HEK293 (cell line): ENCODE data around the gene CTDNEP1.
A peak's percentile ranks its signal among the peaks of the same experiment; 100 is the strongest.

Experiments used
- CTCF ChIA-PET: fragments of 350-600 bp; formaldehyde crosslinking; extraction: SDS; loops from one replicate; lab custom pipeline; 2021; ENCODE audit warnings: antibody characterized with exemption; lab: Yijun Ruan, JAX
- POLR2A ChIA-PET: fragments of 300-600 bp; formaldehyde crosslinking; extraction: SDS; loops from one replicate; lab custom pipeline; 2020; ENCODE audit warnings: antibody characterized with exemption, inconsistent platforms; lab: Yijun Ruan, JAX
- H3K27ac ChIP-seq: fragments of 200-500 bp; sonication (Bioruptor generic); 2 replicates; pipeline ENCODE4 v1.5.1; 2014; ENCODE audit warnings: low read depth, low read length, control low read depth, inconsistent platforms; ENCODE audit errors: extremely low read depth
- H3K36me3 ChIP-seq, 2 experiments: fragments of 200-500 bp in 1 of 2; sonication (Bioruptor generic) in 1 of 2; 1 replicate in 1 of 2; 2 replicates in 1 of 2; pipeline ENCODE4 v1.5.1; 2014 to 2017; ENCODE audit warnings: inconsistent platforms in 2 of 2, low read length in 2 of 2; ENCODE audit not compliant: control insufficient read depth in 2 of 2, insufficient read depth in 1 of 2
- H3K4me1 ChIP-seq: fragments of 200-500 bp; sonication (Bioruptor generic); 2 replicates; pipeline ENCODE4 v1.5.1; 2014; ENCODE audit warnings: mild to moderate bottlenecking, low read length, inconsistent platforms; ENCODE audit not compliant: control insufficient read depth, insufficient read depth
- H3K4me3 ChIP-seq: 2 replicates; pipeline ENCODE4 v1.5.1; 2011; ENCODE audit warnings: low read depth, mild to moderate bottlenecking, control low read depth, low read length, moderate library complexity
- H3K9me3 ChIP-seq: fragments of 200-500 bp; sonication (Bioruptor generic); 2 replicates; pipeline ENCODE4 v1.5.1; 2014; ENCODE audit warnings: low read depth, low read length, inconsistent platforms; ENCODE audit not compliant: control insufficient read depth, insufficient read depth
- BCL11B ChIP-seq: fragments of 450-650 bp; formaldehyde crosslinking; IDR thresholded peaks from 2 replicates; pipeline ENCODE4 v1.5.1; 2016; ENCODE audit warnings: low read depth, missing biosample characterization, missing genetic modification characterization
- KLF1 ChIP-seq: fragments of 450-650 bp; formaldehyde crosslinking; IDR thresholded peaks from 2 replicates; pipeline ENCODE4 v1.5.1; 2016; ENCODE audit warnings: missing biosample characterization, missing genetic modification characterization
- MYNN ChIP-seq: fragments of 450-650 bp; formaldehyde crosslinking; IDR thresholded peaks from 2 replicates; pipeline ENCODE4 v1.5.1; 2016; ENCODE audit warnings: missing biosample characterization, missing genetic modification characterization, borderline replicate concordance
- SCRT1 ChIP-seq: fragments of 450-650 bp; formaldehyde crosslinking; IDR thresholded peaks from 2 replicates; pipeline ENCODE4 v1.5.1; 2016; ENCODE audit warnings: missing biosample characterization, missing genetic modification characterization, borderline replicate concordance
- ZNF10 ChIP-seq: fragments of 450-650 bp; formaldehyde crosslinking; IDR thresholded peaks from 2 replicates; pipeline ENCODE4 v1.5.1; 2017; ENCODE audit warnings: missing biosample characterization, missing genetic modification characterization
- ZNF221 ChIP-seq: fragments of 450-650 bp; formaldehyde crosslinking; IDR thresholded peaks from 2 replicates; pipeline ENCODE4 v1.5.1; 2017; ENCODE audit warnings: missing biosample characterization, missing genetic modification characterization, borderline replicate concordance
- ZNF274 ChIP-seq, 2 experiments: fragments of 200-500 bp in 1 of 2; fragments of 450-650 bp in 1 of 2; sonication (Bioruptor generic) in 1 of 2; formaldehyde crosslinking in 1 of 2; IDR thresholded peaks; 2 replicates each; pipeline versions ENCODE4 v1.5.1 to v1.6.1; 2014 to 2016; ENCODE audit warnings: borderline replicate concordance in 1 of 2, inconsistent platforms in 1 of 2, low read length in 1 of 2, missing biosample characterization in 1 of 2, missing genetic modification characterization in 1 of 2
- ZNF311 ChIP-seq: fragments of 450-650 bp; formaldehyde crosslinking; IDR thresholded peaks from 2 replicates; pipeline ENCODE4 v1.5.1; 2017; ENCODE audit warnings: missing biosample characterization, missing genetic modification characterization, borderline replicate concordance
- ZNF341 ChIP-seq: fragments of 450-650 bp; formaldehyde crosslinking; IDR thresholded peaks from 2 replicates; pipeline ENCODE4; 2016; ENCODE audit warnings: low read depth, missing biosample characterization, missing genetic modification characterization
- ZNF366 ChIP-seq: fragments of 450-650 bp; formaldehyde crosslinking; conservative IDR thresholded peaks from 2 replicates; pipeline ENCODE4 v1.5.1; 2016; ENCODE audit warnings: missing biosample characterization, missing genetic modification characterization
- ZNF394 ChIP-seq: fragments of 450-650 bp; formaldehyde crosslinking; IDR thresholded peaks from 2 replicates; pipeline ENCODE4 v1.5.1; 2016; ENCODE audit warnings: missing biosample characterization, missing genetic modification characterization, mild to moderate bottlenecking, moderate library complexity, borderline replicate concordance
- ZNF610 ChIP-seq: fragments of 450-650 bp; formaldehyde crosslinking; IDR thresholded peaks from 2 replicates; pipeline ENCODE4 v1.5.1; 2016; ENCODE audit warnings: missing biosample characterization, missing genetic modification characterization, borderline replicate concordance
- ZNF624 ChIP-seq: fragments of 450-650 bp; formaldehyde crosslinking; IDR thresholded peaks from 2 replicates; pipeline ENCODE4 v1.5.1; 2017; ENCODE audit warnings: missing biosample characterization, missing genetic modification characterization
- ZNF626 ChIP-seq: fragments of 450-650 bp; sonication (Bioruptor Pico); formaldehyde crosslinking; IDR thresholded peaks from 2 replicates; pipeline ENCODE4 v1.5.1; 2018; ENCODE audit warnings: missing biosample characterization, missing genetic modification characterization, inconsistent platforms
- ZSCAN30 ChIP-seq: fragments of 450-650 bp; IDR thresholded peaks from 2 replicates; pipeline ENCODE4 v1.5.1; 2018; ENCODE audit warnings: missing biosample characterization, mild to moderate bottlenecking, missing genetic modification characterization, moderate library complexity
- TF ChIP-seq, protein P1 (sequence below): IDR thresholded peaks from 2 replicates; pipeline ENCODE4 v1.6.1; 2011; ENCODE audit warnings: mild to moderate bottlenecking, low read depth, low read length, borderline replicate concordance
- TF ChIP-seq, protein P2 (sequence below): fragments of 450-650 bp; formaldehyde crosslinking; IDR thresholded peaks from 2 replicates; pipeline ENCODE4 v1.5.1; 2017; ENCODE audit warnings: missing biosample characterization, missing genetic modification characterization
- TF ChIP-seq, protein P3 (sequence below): fragments of 450-650 bp; formaldehyde crosslinking; IDR thresholded peaks from 2 replicates; pipeline ENCODE4 v1.5.1; 2016; ENCODE audit warnings: missing biosample characterization, missing genetic modification characterization, borderline replicate concordance
- TF ChIP-seq, protein P4 (sequence below): fragments of 450-650 bp; formaldehyde crosslinking; IDR thresholded peaks from 2 replicates; pipeline ENCODE4 v1.5.1; 2017; ENCODE audit warnings: missing biosample characterization, mild to moderate bottlenecking, missing genetic modification characterization, moderate library complexity
- TF ChIP-seq, protein P5 (sequence below): fragments of 450-650 bp; formaldehyde crosslinking; IDR thresholded peaks from 2 replicates; pipeline ENCODE4 v1.5.1; 2016; ENCODE audit warnings: missing biosample characterization, missing genetic modification characterization

CTDNEP1 gene

DNA sequence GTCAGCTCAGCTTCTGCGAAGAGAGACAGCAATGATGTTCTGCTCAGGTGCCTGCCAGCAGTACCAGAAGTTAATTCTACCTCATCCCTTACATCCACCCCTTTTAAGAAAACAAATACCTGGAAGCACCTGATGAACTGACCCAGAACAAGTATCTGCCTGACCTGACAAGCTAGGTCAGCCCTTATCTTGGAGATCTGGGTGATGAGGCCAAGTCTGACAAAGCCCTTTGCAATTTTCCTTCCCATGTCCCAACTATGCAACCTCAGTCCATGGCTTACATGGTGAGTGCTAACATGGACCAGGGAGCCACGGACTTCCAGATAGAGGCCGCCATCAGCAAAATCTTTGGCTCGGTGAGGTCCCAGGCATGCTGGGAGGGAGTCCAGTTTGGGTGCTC lies 28.2 kb downstream of the CTDNEP1 start:
- Histone ChIP-seq H3K9me3 (no peaks in the 10 kb centered on the region), H3K27ac (no peak overlapping the region), H3K4me3 (no peak overlapping the region), H3K4me1 (no peaks in the 10 kb centered on the region), H3K36me3 (peaks cover 22 to 74% of the 10 kb centered on the region in 2 experiments)
- ChIA-PET CTCF (interaction anchor here (1.3 kb wide), 1 partner anchor 9 kb away, joined by 7 read pairs; no protein-coding TSS in a partner anchor), POLR2A (interaction anchor here (1.0 to 9.8 kb wide), 4 partner anchors 9 to 106 kb away, joined by 3 to 284 read pairs (median 6); partner anchors contain the start of genes DVL2, GABARAP, NEURL4 and PHF23)
- TF ChIP-seq BCL11B (tag by site-specific recombination) (no peak), ZNF610 (tag by site-specific recombination) (no peak), KLF1 (tag by site-specific recombination) (no peak), ZNF366 (no peak), ZNF394 (no peak)
- TF ChIP-seq, protein P1, sequence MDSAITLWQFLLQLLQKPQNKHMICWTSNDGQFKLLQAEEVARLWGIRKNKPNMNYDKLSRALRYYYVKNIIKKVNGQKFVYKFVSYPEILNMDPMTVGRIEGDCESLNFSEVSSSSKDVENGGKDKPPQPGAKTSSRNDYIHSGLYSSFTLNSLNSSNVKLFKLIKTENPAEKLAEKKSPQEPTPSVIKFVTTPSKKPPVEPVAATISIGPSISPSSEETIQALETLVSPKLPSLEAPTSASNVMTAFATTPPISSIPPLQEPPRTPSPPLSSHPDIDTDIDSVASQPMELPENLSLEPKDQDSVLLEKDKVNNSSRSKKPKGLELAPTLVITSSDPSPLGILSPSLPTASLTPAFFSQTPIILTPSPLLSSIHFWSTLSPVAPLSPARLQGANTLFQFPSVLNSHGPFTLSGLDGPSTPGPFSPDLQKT = no peak

DNA sequence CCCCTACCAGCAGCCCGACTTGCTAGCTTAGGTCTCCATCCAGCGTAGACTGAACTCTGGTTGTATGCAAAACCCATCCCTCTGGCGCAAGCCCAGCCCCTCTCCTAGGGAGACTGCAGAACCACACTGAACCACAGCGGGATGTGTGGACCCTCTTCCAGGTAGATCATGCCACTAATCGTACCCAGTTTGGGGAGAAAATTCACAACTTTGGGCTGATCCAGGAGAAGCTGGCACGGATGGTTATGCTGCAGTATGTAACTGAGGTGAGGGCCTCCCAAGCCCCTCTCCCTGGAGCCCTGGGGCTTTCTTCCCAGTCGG lies 28.6 kb downstream of the CTDNEP1 start:
- peaks cover 20 to 70% of the 10 kb centered on the region in 2 experiments; a peak in 2 of 3 replicates for H3K36me3 ChIP-seq

DNA sequence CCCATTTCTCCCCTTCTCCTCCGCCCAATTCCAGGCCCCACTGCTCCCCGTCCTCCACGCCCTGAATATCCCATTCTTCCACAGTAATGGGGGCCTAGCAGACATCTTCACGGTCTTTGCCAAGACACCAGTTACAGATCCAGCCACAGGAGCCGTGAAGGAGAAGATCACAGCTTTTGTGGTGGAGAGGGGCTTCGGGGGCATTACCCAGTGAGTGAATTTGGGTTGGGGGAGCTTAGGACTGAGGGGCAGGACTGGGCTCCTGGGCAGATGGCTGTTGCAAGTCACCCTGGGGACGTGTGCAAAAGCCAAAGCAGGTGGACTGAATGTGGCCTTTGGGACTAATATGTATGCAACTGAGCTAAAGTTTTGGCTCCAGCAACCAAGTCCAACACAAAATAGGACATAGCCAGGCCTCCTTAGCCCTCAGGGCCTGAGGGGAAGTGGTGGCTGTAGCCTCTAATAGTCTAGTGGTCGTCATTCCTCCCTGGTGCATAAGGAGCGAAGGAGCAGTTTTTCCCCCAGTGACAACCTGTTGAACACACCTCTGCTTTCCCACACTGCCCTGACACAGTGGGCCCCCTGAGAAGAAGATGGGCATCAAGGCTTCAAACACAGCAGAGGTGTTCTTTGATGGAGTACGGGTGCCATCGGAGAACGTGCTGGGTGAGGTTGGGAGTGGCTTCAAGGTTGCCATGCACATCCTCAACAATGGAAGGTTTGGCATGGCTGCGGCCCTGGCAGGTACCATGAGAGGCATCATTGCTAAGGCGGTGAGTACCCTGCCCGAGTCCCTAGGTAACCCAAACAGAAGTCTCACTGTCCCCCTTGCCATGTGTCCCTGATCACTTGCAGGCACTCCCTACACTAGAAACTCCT lies 29.2 kb downstream of the CTDNEP1 start:
- Histone ChIP-seq H3K4me3 (no peak overlapping the region), H3K36me3 (peaks cover 20 to 64% of the 10 kb centered on the region in 2 experiments; a peak in 2 of 3 replicates), H3K9me3 (no peaks in the 10 kb centered on the region), H3K27ac (peak overlapping the region; percentile 49; the same call in 1 of the 2 replicates), H3K4me1 (peaks cover 3% of the 10 kb centered on the region; the same call in 1 of the 2 replicates)
- POLR2A ChIA-PET = interaction anchor here (0.7 to 9.8 kb wide), 10 partner anchors 8 to 213 kb away, joined by 3 to 284 read pairs (median 12); partner anchors contain the start of genes CTDNEP1, DVL2, ELP5 and GABARAP
- CTCF ChIA-PET = interaction anchor here (0.6 to 4.2 kb wide), 5 partner anchors 8 to 581 kb away, joined by 3 to 34 read pairs (median 7); no protein-coding TSS in a partner anchor
- TF ChIP-seq, protein P2, sequence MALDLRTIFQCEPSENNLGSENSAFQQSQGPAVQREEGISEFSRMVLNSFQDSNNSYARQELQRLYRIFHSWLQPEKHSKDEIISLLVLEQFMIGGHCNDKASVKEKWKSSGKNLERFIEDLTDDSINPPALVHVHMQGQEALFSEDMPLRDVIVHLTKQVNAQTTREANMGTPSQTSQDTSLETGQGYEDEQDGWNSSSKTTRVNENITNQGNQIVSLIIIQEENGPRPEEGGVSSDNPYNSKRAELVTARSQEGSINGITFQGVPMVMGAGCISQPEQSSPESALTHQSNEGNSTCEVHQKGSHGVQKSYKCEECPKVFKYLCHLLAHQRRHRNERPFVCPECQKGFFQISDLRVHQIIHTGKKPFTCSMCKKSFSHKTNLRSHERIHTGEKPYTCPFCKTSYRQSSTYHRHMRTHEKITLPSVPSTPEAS = no peak
- TF ChIP-seq ZNF221 (tag by site-specific recombination) (no peak), ZSCAN30 (tag by site-specific recombination) (no peak), ZNF10 (no peak), SCRT1 (tag by site-specific recombination) (peak; percentile 97), ZNF311 (tag by site-specific recombination) (no peak), ZNF624 (no peak), ZNF274 (IDR thresholded peaks at IDR 0.05; ENCODE audit: low read length) (no peak), ZNF274 (tag by site-specific recombination; IDR thresholded peaks at IDR 0.05; ENCODE audit: borderline replicate concordance) (no peak), MYNN (tag by site-specific recombination) (no peak)
- TF ChIP-seq, protein P3, sequence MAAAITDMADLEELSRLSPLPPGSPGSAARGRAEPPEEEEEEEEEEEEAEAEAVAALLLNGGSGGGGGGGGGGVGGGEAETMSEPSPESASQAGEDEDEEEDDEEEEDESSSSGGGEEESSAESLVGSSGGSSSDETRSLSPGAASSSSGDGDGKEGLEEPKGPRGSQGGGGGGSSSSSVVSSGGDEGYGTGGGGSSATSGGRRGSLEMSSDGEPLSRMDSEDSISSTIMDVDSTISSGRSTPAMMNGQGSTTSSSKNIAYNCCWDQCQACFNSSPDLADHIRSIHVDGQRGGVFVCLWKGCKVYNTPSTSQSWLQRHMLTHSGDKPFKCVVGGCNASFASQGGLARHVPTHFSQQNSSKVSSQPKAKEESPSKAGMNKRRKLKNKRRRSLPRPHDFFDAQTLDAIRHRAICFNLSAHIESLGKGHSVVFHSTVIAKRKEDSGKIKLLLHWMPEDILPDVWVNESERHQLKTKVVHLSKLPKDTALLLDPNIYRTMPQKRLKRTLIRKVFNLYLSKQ (tag by site-specific recombination) = no peak
- TF ChIP-seq, protein P4, sequence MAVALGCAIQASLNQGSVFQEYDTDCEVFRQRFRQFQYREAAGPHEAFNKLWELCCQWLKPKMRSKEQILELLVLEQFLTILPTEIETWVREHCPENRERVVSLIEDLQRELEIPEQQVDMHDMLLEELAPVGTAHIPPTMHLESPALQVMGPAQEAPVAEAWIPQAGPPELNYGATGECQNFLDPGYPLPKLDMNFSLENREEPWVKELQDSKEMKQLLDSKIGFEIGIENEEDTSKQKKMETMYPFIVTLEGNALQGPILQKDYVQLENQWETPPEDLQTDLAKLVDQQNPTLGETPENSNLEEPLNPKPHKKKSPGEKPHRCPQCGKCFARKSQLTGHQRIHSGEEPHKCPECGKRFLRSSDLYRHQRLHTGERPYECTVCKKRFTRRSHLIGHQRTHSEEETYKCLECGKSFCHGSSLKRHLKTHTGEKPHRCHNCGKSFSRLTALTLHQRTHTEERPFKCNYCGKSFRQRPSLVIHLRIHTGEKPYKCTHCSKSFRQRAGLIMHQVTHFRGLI (tag by site-specific recombination) = no peak
- TF ChIP-seq, protein P5, sequence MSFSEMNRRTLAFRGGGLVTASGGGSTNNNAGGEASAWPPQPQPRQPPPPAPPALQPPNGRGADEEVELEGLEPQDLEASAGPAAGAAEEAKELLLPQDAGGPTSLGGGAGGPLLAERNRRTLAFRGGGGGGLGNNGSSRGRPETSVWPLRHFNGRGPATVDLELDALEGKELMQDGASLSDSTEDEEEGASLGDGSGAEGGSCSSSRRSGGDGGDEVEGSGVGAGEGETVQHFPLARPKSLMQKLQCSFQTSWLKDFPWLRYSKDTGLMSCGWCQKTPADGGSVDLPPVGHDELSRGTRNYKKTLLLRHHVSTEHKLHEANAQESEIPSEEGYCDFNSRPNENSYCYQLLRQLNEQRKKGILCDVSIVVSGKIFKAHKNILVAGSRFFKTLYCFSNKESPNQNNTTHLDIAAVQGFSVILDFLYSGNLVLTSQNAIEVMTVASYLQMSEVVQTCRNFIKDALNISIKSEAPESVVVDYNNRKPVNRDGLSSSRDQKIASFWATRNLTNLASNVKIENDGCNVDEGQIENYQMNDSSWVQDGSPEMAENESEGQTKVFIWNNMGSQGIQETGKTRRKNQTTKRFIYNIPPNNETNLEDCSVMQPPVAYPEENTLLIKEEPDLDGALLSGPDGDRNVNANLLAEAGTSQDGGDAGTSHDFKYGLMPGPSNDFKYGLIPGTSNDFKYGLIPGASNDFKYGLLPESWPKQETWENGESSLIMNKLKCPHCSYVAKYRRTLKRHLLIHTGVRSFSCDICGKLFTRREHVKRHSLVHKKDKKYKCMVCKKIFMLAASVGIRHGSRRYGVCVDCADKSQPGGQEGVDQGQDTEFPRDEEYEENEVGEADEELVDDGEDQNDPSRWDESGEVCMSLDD (tag by site-specific recombination) = 0 out of 2 replicates have a peak, but pooled peaks have one; percentile 18

More for the DNA sequence above, 28.6 kb downstream of the CTDNEP1 start:
- 0 out of 2 replicates have a peak overlapping the region, but pooled peaks have one; percentile 49 for H3K27ac ChIP-seq
- ChIA-PET CTCF (interaction anchor here (1.3 kb wide), 1 partner anchor 9 kb away, joined by 7 read pairs; no protein-coding TSS in a partner anchor), POLR2A (interaction anchor here (1.0 to 9.8 kb wide), 5 partner anchors 9 to 106 kb away, joined by 3 to 284 read pairs (median 10); partner anchors contain the start of genes DVL2, GABARAP, GPS2 and NEURL4)
- no peaks in the 10 kb centered on the region for H3K4me1 ChIP-seq
- no peaks in the 10 kb centered on the region for H3K9me3 ChIP-seq
- TF ChIP-seq ZNF626 (tag by site-specific recombination) (no peak), ZNF341 (tag by site-specific recombination) (no peak), ZNF394 (peak; percentile 81; the same call in 1 of the 2 replicates)
- no peak overlapping the region for H3K4me3 ChIP-seq
